GM18499 (cell line): ENCODE data around the gene SNX22.

Experiments used
- ATAC-seq: cut with Tn5 transposase; IDR thresholded peaks from one replicate; pipeline ENCODE4 v1.9.1; 2021; ENCODE audit warnings: moderate number of reproducible peaks; ENCODE audit not compliant: insufficient read depth, unreplicated experiment

Gene SNX22

GRCh38 chr15:64153480-64154367, 2.2 kb downstream of the SNX22 start:
- no peak for ATAC-seq

DNA sequence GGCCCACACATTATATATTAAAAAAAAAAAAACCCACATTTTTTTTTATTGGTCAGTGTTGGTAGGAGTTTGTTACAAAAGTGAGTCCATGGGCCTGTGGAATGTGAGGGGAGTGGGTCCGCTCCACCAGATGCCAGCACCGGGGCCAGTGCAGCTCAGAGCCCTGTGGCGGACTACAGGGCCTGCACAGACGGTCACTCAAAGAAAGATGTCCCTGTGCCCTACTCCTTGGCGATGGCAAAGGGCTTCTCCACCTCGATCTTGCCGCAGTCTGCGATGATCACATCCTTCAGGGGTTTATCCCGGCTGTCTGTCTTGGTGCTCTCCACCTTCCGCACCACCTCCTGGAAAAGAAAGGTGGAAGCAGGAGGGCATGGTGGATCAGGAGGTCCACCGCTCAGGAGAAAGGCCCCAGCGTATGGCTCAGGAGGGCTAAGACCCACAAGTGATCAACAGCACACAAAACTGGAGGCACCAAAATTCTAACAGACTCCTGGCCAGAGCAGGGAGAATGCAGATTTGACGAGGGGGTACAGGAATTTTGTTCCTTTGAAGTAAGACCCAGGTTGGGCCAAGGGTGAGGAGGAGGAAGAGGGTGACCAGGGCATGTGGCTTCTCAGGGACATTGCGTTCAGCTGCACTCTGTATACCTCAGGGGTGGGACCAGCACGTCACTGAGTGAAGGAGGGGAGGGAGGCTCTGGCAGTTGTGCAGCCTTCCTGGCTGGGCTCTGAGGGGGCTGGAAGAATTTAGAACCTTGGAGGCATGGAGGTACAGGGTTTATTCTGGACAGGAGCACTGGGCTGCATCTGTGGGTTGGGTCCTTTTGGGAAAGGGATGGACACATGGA, 4.5 kb downstream of the SNX22 start:
- ATAC-seq = no peak

DNA sequence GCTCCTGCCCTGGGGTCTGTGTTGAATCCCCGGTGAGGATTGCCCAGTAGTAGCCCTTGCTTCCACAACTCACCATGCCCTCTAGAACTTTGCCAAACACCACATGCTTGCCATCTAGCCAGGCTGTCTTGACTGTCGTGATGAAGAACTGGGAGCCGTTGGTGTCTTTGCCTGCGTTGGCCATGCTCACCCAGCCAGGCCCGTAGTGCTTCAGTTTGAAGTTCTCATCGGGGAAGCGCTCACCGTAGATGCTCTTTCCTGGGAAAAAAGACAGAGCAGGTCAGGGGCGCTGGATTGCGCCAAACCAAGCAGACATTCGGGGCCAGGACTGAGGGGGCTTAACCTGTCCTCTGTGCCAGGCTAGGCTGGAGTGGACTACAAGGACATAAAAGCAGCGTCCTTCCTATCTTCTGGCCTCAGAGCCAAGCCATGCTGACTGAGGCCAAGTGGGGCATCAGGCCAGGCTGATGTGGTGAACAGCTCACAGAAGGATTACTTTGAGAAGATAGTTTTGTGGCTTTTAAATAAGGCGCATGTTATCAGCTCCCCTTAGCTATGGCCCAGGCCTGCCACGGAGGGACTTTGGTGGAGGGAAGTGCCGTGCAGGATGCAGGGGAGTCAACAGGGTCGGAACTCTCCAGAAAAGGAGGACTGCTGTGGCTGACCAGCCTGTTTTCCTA, 5.3 kb downstream of the SNX22 start:
- no peak for ATAC-seq

- ATAC-seq = no peak
Measured at GRCh38 chr15:64157599-64158125, 6.1 kb downstream of the SNX22 start.

- ATAC-seq = no peak
Measured at GRCh38 chr15:64158363-64159134, 7.0 kb downstream of the SNX22 start.

GRCh38 chr15:64161688-64162477, 10.4 kb downstream of the SNX22 start:
- ATAC-seq = no peak

DNA sequence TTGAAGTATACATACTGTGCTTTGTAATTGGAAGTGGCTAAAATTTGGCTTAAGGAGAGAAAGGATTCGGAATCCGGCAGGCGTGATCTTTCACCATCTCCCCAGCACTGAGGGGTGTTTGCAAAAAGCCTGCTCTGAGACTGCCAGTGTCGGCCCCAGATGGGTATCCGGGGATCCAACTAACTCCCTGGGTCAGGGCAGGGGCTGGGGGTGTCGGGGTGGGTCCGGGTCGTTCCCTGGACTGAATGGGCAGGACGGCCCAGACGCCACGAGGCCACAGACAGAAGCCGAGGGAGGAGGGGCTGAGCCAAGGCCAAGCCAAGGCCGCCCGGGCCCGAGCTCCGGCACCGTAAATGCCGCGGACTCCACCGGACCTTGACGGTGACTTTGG, 10.9 kb downstream of the SNX22 start:
- no peak for ATAC-seq

DNA sequence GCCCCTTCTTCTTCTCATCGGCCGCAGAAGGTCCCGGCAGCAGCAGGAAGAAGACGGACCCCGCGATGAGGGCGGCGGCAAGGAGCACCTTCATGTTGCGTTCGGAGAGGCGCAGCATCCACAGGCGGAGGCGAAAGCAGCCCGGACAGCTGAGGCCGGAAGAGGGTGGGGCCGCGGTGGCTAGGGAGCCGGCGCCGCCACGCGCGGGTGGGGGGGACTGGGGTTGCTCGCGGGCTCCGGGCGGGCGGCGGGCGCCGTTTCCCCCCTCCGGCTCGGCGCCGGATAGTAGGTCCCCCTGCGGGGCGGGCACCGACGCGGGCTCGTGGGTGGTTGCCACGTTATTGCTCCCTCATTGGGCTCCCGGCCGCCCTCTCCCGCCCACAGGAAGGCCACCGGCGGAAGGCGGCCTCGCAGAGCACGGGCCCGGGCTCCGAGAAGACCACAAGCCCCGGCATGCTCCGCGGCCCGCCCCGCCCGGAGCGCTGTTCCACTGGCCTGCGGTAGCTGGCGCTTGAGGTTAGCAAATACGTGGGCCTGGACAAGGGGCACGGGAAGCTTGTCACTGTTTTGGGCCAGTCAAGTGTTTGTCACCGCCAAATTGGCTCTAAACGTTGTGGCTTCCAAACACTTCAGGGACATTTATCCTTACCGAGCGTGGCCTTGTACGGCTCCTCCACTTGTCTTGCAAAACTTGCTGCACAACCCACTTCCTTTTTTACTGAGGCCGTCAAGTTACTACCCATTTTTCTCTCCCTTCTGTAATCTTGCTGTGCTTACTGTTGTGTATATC, 11.5 kb downstream of the SNX22 start, which contains the start of gene PPIB:
TSS of gene PPIB (minus strand) at position 154 of the 790 bp plus-strand sequence. CDS start at position 118, 36 bp downstream.
- peak; percentile 73 for ATAC-seq

GRCh38 chr15:64163659-64164362, 12.3 kb downstream of the SNX22 start:
- no peak for ATAC-seq

DNA sequence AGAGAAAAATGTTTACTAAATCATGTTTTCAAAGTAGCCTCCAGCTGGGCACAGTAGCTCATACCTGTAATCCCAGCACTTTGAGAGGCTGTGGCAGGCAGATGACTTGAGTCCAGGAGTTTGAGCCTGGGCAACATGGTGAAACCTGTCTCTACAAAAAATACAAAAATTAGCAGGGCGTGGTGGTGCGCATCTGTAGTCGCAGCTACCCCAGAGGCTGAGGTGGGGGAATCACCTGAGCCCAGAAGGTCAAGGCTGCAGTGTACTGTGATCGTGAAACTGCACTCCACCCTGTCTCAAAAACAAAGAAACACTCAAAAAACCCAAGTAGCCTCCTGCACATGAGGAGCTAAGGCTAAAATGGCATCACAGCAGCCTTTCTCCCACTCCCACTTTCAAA, 12.9 kb downstream of the SNX22 start:
- ATAC-seq = no peak

DNA sequence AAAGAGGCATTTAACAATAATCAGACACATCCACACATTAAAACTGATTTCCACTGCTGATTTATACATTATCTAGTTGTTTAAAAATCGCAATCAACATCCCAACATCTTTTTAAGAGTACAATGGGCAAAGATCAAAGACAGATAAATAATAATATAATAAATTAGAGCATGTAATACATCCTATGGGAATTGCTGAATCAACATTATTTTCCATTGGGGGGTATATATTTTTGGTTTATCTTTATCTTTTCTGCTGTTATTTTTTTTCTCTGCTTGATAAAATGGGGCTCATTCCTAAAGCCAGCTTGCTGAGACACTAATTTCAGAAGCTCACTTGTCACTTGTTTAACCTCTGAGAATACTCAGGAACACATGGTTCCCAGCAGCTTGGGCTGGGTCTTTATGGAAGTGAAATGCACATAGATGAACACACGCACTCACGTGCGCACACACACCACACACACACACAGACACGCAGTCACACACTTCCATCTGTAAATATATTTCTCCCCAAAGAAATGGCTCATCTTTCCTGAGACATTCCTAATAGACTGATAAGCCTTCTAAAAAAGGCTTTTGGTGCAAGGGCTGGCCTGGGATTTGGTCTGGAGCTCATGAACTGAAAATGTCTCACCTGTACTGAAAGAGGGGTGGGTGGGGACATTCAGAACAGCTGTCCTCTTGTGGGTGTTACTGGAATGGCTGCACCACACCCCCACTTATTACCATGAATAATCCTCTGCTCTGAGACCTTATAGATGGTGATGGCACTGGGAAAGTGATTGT, 14.8 kb downstream of the SNX22 start:
- no peak for ATAC-seq

DNA sequence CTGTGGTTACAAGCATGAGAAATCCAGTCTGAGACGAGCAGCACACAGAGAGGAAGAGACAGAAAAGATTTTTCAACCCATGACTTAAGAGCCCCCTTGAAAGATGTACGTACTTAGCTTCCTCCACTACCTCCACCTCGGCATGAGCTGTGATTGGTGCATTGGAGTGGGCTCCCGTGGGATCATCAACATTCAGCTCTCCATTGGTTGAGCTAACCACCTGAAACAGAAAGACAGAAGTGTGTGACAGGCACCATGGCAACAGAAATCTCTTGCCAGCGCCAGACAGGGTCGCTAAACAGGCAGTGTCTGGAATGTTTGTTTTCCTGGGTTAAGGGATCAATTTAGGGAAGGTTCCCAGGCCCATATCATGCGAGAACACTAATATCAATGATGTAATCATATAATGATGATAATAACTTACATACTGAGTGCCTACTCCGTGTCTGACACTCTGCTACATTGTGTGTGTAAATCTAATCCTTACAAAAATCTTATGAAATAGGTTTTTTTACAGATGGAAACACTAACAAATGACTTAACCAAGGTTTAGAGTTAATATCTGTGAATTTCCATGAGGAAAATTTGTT, 28.8 kb downstream of the SNX22 start:
- no peak for ATAC-seq

DNA sequence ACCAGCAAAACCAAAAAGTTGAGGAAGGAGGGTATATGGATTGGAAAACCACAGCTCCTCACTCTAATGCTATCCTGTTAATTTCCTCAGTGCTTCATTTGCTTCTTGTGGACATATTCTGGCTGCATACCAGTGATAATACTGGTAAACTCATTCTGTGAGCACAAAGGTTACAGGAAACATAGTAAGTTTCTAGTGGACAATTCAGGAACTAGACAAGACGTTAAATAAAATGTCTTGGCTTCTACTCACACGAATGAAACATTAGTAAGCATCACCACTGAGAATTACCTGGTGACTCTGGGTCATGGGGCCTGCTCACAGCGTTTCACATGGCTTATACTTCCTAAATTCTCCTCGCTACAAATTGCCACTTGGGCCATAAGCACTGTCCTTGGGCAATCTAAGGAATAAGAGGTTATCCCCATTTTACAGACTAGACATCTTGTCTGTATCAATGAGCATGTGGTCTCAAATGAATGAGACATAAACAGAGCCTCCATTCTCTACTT, 31.4 kb downstream of the SNX22 start:
- ATAC-seq = no peak

GRCh38 chr15:64185146-64185911, 33.8 kb downstream of the SNX22 start:
- ATAC-seq = no peak

DNA sequence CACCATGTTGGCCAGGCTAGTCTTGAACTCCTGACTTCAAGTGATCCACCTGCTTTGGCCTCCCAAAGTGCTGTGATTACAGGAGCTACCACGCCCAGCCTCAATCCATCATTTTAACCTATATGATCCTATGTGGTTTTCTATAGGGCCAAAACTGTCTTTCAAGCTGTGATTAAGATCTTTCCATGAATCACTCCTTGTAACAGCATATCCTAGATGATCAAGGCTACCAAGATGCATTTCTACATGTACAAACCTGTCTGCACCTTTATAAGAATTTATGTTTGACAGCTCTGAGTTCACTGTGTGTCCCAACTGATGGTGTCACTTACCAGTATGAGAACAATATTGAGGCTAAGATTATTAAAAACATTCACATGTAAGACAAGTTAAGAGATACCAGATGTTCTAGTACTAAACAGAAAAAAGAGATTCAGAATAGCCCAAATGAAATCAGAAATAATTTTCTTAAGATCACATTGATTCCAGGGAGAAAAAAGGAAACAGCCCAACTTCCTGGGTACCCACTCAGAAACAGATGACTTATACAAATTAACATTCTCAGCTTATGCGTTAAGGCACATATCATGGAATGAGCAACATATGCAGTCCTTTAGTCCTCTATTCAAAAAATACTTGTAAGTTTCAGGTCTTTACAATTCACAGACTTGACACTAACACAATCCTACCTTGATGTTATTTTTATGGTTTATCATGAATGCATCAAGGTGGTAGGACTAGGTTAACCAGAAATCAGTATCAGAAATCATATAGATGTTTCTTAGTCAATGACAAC, 36.1 kb downstream of the SNX22 start:
- no peak for ATAC-seq
